ENCODE data around the gene ZNF343. TPM values are rescaled to one million over a fixed set of nuclear protein-coding genes. Genes with fewer than 3 reads are reported as not detected.

Gene ZNF343
- total RNA-seq, 6 experiments from 2014 or later = 3.9 to 7.3 (median 6.0) TPM

GRCh38 chr20:2542361-2542760 is 33.6 kb upstream of the ZNF343 start:
- no peak for DNase-seq
- ATAC-seq = no peak
- no peaks in the 10 kb centered on the region for H3K4me1 ChIP-seq
- H3K27ac ChIP-seq = no peak overlapping the region
- H3K4me3 ChIP-seq = no peak overlapping the region
- WGBS (ENCODE audit: insufficient coverage, low coverage, low lambda C conversion rate, missing lambda C conversion rate) = 89% methylated on average over 3 of the region's 4 CpGs
- H3K9me3 ChIP-seq = no peaks in the 10 kb centered on the region
- TF ChIP-seq CTCF (IDR thresholded peaks at IDR 0.05) = no peak
- no peak for TF ChIP-seq POLR2A (IDR thresholded peaks at IDR 0.05)
- no peaks in the 10 kb centered on the region for H3K36me3 ChIP-seq
- intact Hi-C loops (cut with DNase I) = no loop called here
- no peaks in the 10 kb centered on the region for H3K27me3 ChIP-seq

GRCh38 chr20:2541940-2542339 is 33.2 kb upstream of the ZNF343 start:
- ATAC-seq = no peak
- intact Hi-C loops (cut with DNase I) = no loop called here
- no peaks in the 10 kb centered on the region for H3K9me3 ChIP-seq
- no peak overlapping the region for H3K27ac ChIP-seq
- DNase-seq = no peak
- 69% methylated on average over 2 of the region's 2 CpGs for WGBS (ENCODE audit: insufficient coverage, low coverage, low lambda C conversion rate, missing lambda C conversion rate)
- TF ChIP-seq CTCF (IDR thresholded peaks at IDR 0.05) = no peak
- no peak for TF ChIP-seq POLR2A (IDR thresholded peaks at IDR 0.05)
- no peaks in the 10 kb centered on the region for H3K27me3 ChIP-seq
- H3K4me3 ChIP-seq = no peak overlapping the region
- H3K4me1 ChIP-seq = no peaks in the 10 kb centered on the region
- no peaks in the 10 kb centered on the region for H3K36me3 ChIP-seq

GRCh38 chr20:2538931-2539720 is 30.4 kb upstream of the ZNF343 start:
- TF ChIP-seq CTCF (IDR thresholded peaks at IDR 0.05) (no peak), POLR2A (IDR thresholded peaks at IDR 0.05) (no peak)
- no peaks in the 10 kb centered on the region for H3K4me1 ChIP-seq
- no peaks in the 10 kb centered on the region for H3K9me3 ChIP-seq
- H3K4me3 ChIP-seq = no peak overlapping the region
- H3K27me3 ChIP-seq = no peaks in the 10 kb centered on the region
- intact Hi-C loops (cut with DNase I) = loop anchor here in 1 of 2 donors (10.0 kb wide), 1 partner anchor 106 kb away; no protein-coding TSS in a partner anchor
- no peaks in the 10 kb centered on the region for H3K36me3 ChIP-seq
- DNase-seq (no peak), ATAC-seq (no peak)
- H3K27ac ChIP-seq = no peak overlapping the region
- WGBS (ENCODE audit: insufficient coverage, low coverage, low lambda C conversion rate, missing lambda C conversion rate) = 33% methylated on average over 7 of the region's 8 CpGs

- H3K36me3 ChIP-seq = no peaks in the 10 kb centered on the region
- ATAC-seq (no peak), DNase-seq (no peak)
- H3K27me3 ChIP-seq = no peaks in the 10 kb centered on the region
- TF ChIP-seq CTCF (IDR thresholded peaks at IDR 0.05) (no peak), POLR2A (IDR thresholded peaks at IDR 0.05) (no peak)
- no peaks in the 10 kb centered on the region for H3K9me3 ChIP-seq
- 77% methylated on average over 5 of the region's 12 CpGs for whole genome bisulfite sequencing (ENCODE audit: insufficient coverage, low coverage, low lambda C conversion rate, missing lambda C conversion rate)
- H3K4me1 ChIP-seq = no peaks in the 10 kb centered on the region
- H3K4me3 ChIP-seq = no peak overlapping the region
- intact Hi-C loops (cut with DNase I) = loop anchor here in 1 of 2 donors (10.0 kb wide), 1 partner anchor 106 kb away; no protein-coding TSS in a partner anchor
- no peak overlapping the region for H3K27ac ChIP-seq
Measured at GRCh38 chr20:2538356-2538755, 29.6 kb upstream of the ZNF343 start.
